DOHH2 (cell line): Measurements from ENCODE around the gene WDR35.
"Not testable (repeated sequence)": the region's sequence is repeated elsewhere in the genome, so short reads cannot be mapped to it uniquely, and the experiment has no call there.

ENCODE experiments used
- H3F3A ChIP-seq: fragments of 200-600 bp; sonication (generic), shearing (Covaris generic); 2 replicates; pipeline ENCODE4 v1.6.0; 2016; ENCODE audit warnings: antibody characterized with exemption, mild to moderate bottlenecking; ENCODE audit not compliant: control insufficient read depth, insufficient read depth
- H3K27ac ChIP-seq: fragments of 200-600 bp; sonication (generic); 2 replicates; pipeline ENCODE4 v1.5.1; 2014; ENCODE audit warnings: low read depth, mild to moderate bottlenecking, low read length, moderate library complexity
- H3K27me3 ChIP-seq: fragments of 200-600 bp; sonication (generic); 2 replicates; pipeline ENCODE4 v1.6.1; 2014; ENCODE audit warnings: mild to moderate bottlenecking, low read length, mixed read lengths; ENCODE audit not compliant: control insufficient read depth
- H3K36me3 ChIP-seq: fragments of 200-600 bp; sonication (generic); 2 replicates; pipeline ENCODE4 v1.6.1; 2014; ENCODE audit warnings: mild to moderate bottlenecking, low read length, moderate library complexity, mixed read lengths; ENCODE audit not compliant: control insufficient read depth
- H3K4me1 ChIP-seq: fragments of 200-600 bp; sonication (generic); 2 replicates; pipeline ENCODE4 v1.6.1; 2014; ENCODE audit warnings: mild to moderate bottlenecking, low read length, mixed read lengths; ENCODE audit not compliant: control insufficient read depth
- H3K4me2 ChIP-seq: fragments of 200-600 bp; sonication (generic); 2 replicates; pipeline ENCODE4 v1.6.0; 2014; ENCODE audit warnings: mild to moderate bottlenecking, low read length, moderate library complexity
- H3K4me3 ChIP-seq: fragments of 200-600 bp; sonication (generic); 2 replicates; pipeline ENCODE4 v1.5.1; 2014; ENCODE audit warnings: mild to moderate bottlenecking, low read length, mixed read lengths
- H3K79me2 ChIP-seq: fragments of 200-600 bp; sonication (generic); 2 replicates; pipeline ENCODE4 v1.6.1; 2014; ENCODE audit warnings: mild to moderate bottlenecking, low read length, mixed read lengths; ENCODE audit not compliant: control insufficient read depth
- H3K9me2 ChIP-seq: fragments of 200-600 bp; sonication (generic); replicated peaks from 2 replicates; pipeline ENCODE4 v1.6.1; 2014; ENCODE audit warnings: mild to moderate bottlenecking, low read length, mixed read lengths; ENCODE audit not compliant: control insufficient read depth
- H3K9me3 ChIP-seq: fragments of 200-600 bp; sonication (generic); 2 replicates; pipeline ENCODE4 v1.6.1; 2014; ENCODE audit warnings: antibody characterized with exemption, low read length, mixed read lengths; ENCODE audit not compliant: control insufficient read depth, insufficient read depth
- H4K20me1 ChIP-seq: fragments of 200-600 bp; sonication (generic); 2 replicates; pipeline ENCODE4 v1.6.0; 2014; ENCODE audit warnings: low read depth, mild to moderate bottlenecking, antibody characterized with exemption, low read length, moderate library complexity; ENCODE audit not compliant: control insufficient read depth, insufficient read depth
- EZH2phosphoT487 ChIP-seq: fragments of 200-600 bp; sonication (generic); IDR thresholded peaks from 2 replicates; pipeline ENCODE4 v1.6.1; 2017; ENCODE audit warnings: borderline replicate concordance, mild to moderate bottlenecking, antibody characterized with exemption, low read length, moderate library complexity, mixed read lengths
- TF ChIP-seq, protein P1 (sequence below): fragments of 200-600 bp; sonication (generic); IDR thresholded peaks from one replicate; pipeline ENCODE4 v1.5.1; 2014; ENCODE audit warnings: antibody characterized with exemption, mild to moderate bottlenecking, low read depth, low read length; ENCODE audit not compliant: poor library complexity, severe bottlenecking

The WDR35 gene

GRCh38 chr2:19881221-19881907 lies 108.5 kb downstream of the WDR35 start:
- Histone ChIP-seq H3K4me3 (no peak overlapping the region), H3K27ac (no peak overlapping the region), H3K4me2 (no peak overlapping the region), H4K20me1 (no peaks in the 10 kb centered on the region), H3K27me3 (no peaks in the 10 kb centered on the region), H3K9me3 (no peaks in the 10 kb centered on the region), H3K4me1 (no peaks in the 10 kb centered on the region), H3K9me2 (no peaks in the 10 kb centered on the region), H3K36me3 (no peaks in the 10 kb centered on the region), H3F3A (no peaks in the 10 kb centered on the region), H3K79me2 (no peaks in the 10 kb centered on the region)
- no peak for TF ChIP-seq EZH2phosphoT487
- TF ChIP-seq, protein P1, sequence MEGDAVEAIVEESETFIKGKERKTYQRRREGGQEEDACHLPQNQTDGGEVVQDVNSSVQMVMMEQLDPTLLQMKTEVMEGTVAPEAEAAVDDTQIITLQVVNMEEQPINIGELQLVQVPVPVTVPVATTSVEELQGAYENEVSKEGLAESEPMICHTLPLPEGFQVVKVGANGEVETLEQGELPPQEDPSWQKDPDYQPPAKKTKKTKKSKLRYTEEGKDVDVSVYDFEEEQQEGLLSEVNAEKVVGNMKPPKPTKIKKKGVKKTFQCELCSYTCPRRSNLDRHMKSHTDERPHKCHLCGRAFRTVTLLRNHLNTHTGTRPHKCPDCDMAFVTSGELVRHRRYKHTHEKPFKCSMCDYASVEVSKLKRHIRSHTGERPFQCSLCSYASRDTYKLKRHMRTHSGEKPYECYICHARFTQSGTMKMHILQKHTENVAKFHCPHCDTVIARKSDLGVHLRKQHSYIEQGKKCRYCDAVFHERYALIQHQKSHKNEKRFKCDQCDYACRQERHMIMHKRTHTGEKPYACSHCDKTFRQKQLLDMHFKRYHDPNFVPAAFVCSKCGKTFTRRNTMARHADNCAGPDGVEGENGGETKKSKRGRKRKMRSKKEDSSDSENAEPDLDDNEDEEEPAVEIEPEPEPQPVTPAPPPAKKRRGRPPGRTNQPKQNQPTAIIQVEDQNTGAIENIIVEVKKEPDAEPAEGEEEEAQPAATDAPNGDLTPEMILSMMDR = no peak

DNA sequence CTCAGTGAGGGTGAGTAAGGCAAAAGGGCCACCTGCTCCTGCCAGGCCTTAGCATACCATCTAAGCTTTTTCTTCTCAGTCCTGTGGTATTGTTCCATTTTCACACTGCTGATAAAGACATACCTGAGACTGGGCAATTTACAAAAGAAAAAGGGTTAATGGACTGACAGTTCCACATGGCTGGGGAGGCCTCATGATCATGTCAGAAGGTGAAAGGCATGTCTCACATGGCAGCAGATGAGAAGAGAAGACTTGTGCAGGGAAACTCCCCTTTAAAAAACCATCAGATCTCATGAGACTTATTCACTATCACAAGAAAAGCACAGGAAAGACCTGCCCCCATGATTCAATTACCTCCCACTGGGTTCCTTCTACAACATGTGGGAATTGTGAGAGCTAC lies 109.7 kb downstream of the WDR35 start:
- H3F3A ChIP-seq, H4K20me1 ChIP-seq, H3K27me3 ChIP-seq, H3K36me3 ChIP-seq, H3K9me2 ChIP-seq, H3K4me3 ChIP-seq, H3K9me3 ChIP-seq, H3K79me2 ChIP-seq, H3K4me1 ChIP-seq, H3K27ac ChIP-seq, H3K4me2 ChIP-seq: not testable (repeated sequence)

DNA sequence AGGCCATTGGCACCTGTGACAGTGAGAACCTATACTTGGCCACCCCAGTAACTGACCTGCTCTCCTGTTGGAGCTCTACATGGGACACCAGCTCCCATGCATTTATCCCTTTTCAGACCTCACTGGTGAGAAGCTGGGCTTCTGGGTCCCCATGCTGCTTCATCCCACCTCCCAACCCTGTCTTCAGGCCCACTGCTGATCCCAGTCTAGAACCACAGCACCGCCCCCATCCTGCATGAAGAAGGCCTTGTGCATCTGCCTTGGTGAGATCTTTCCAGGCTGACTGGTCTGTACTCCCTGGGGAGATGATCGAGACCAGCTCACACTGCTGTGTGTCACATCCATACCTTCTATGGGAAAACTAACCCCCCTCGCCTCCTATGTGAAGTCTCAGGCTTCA lies 110.8 kb downstream of the WDR35 start:
- H3K27ac ChIP-seq = no peak overlapping the region
- no peak overlapping the region for H3K4me2 ChIP-seq
- no peaks in the 10 kb centered on the region for H3K27me3 ChIP-seq
- no peaks in the 10 kb centered on the region for H3K36me3 ChIP-seq
- H3K79me2 ChIP-seq = no peaks in the 10 kb centered on the region
- H3F3A ChIP-seq = no peaks in the 10 kb centered on the region
- no peaks in the 10 kb centered on the region for H3K4me1 ChIP-seq
- H4K20me1 ChIP-seq = no peaks in the 10 kb centered on the region
- H3K4me3 ChIP-seq = no peak overlapping the region
- H3K9me3 ChIP-seq = no peaks in the 10 kb centered on the region
- TF ChIP-seq, protein P1 = no peak
- TF ChIP-seq EZH2phosphoT487 = no peak
- no peaks in the 10 kb centered on the region for H3K9me2 ChIP-seq

DNA sequence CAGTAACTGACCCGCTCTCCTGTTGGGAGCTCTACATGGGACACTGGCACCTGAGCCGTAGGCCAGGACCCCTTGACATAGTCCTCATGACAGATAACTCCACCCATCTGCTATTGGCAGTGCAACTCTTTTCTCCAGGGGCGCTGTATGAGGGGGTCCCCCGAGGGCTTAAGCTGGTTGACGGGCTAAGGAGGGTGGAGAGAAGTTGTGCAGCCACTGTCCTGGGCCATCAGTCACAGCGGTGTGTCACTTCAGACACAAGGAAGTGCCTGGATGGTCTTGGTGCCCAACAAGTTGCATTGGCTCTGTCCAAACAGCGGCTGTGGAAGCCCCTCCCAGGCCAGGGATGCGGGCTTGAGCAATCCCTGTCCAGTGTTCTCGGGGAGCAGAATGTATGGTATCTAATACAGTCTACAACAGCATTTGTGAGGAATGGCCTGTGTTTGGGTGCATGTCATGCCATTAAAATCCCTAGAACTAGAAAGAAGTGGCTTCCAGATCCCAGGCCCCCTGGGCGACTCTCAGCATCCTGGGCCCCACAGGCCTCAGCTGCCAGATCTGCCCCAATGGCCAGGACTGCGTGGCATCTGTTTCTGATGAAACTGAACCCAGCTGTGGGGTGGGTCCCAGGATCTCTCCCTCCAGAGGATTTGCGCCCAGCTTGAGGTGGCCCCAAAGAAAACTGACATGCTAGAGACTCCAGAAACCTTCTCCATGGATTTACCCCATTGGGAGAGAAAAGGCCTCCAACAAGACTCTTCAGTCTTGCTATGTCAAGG lies 111.4 kb downstream of the WDR35 start:
- no peaks in the 10 kb centered on the region for H4K20me1 ChIP-seq
- H3F3A ChIP-seq = no peaks in the 10 kb centered on the region
- TF ChIP-seq, protein P1 = no peak
- no peak for TF ChIP-seq EZH2phosphoT487
- H3K36me3 ChIP-seq = no peaks in the 10 kb centered on the region
- no peak overlapping the region for H3K4me3 ChIP-seq
- H3K27ac ChIP-seq = no peak overlapping the region
- H3K79me2 ChIP-seq = no peaks in the 10 kb centered on the region
- no peaks in the 10 kb centered on the region for H3K9me2 ChIP-seq
- no peaks in the 10 kb centered on the region for H3K9me3 ChIP-seq
- H3K4me1 ChIP-seq = no peaks in the 10 kb centered on the region
- no peak overlapping the region for H3K4me2 ChIP-seq
- no peaks in the 10 kb centered on the region for H3K27me3 ChIP-seq
